Upper lobe of right lung (tissue), 1 donor: ENCODE data around the gene DENND2A. TPM values are rescaled to one million over a fixed set of nuclear protein-coding genes. Genes with fewer than 3 reads are reported as not detected.

Source experiments
- ATAC-seq: fragments of 200-7000 bp; cut with Tn5 transposase; one replicate; pipeline ENCODE4 v1.9.1; 2020; ENCODE audit warnings: mild to moderate bottlenecking, moderate library complexity
- DNase-seq: peaks from one replicate; pipeline ENCODE4 v3.0.0-alpha.2; 2020
- H3K27ac ChIP-seq: fragments of 200-600 bp; one replicate; pipeline ENCODE4 v1.8.0; 2022
- H3K27me3 ChIP-seq: fragments of 200-600 bp; one replicate; pipeline ENCODE4 v1.8.0; 2022; ENCODE audit warnings: mild to moderate bottlenecking
- H3K36me3 ChIP-seq: fragments of 200-600 bp; one replicate; pipeline ENCODE4 v1.8.0; 2022
- H3K4me1 ChIP-seq: fragments of 200-600 bp; one replicate; pipeline ENCODE4 v1.8.0; 2022
- H3K4me3 ChIP-seq: fragments of 200-600 bp; one replicate; pipeline ENCODE4 v1.8.0; 2022; ENCODE audit warnings: mild to moderate bottlenecking
- H3K9me3 ChIP-seq: fragments of 200-600 bp; one replicate; pipeline ENCODE4 v1.8.0; 2022
- CTCF ChIP-seq: fragments of 200-600 bp; IDR thresholded peaks from one replicate; pipeline ENCODE4 v1.8.0; 2022; ENCODE audit warnings: antibody characterized with exemption
- intact Hi-C: fragments of 100-400 bp; cut with DNase I; formaldehyde crosslinking; loops from one replicate; pipeline ENCODE4 v1.11.0; 2022
- total RNA-seq: library from RNA; stranded (reverse); fragmentation: NEBNext Ultra II Directional; extraction: Animal tissue kit (Norgen Biotek cat#: 25700); gene quantifications from one replicate; pipeline ENCODE4 v1.2.1, GENCODE V29; 2021
- donor health status: DM: no; HTN: yes; CAD: no; lungs with severe emphysema.

Gene DENND2A
- total RNA-seq, 1 donor from 2014 or later, result 26.2 TPM

GRCh38 chr7:140654661-140655060 is 14.0 kb upstream of the DENND2A start:
- no peaks in the 10 kb centered on the region for H3K36me3 ChIP-seq
- peaks cover 14% of the 10 kb centered on the region for H3K4me1 ChIP-seq
- TF ChIP-seq CTCF, result no peak
- DNase-seq (no peak), ATAC-seq (no peak)
- H3K9me3 ChIP-seq, result no peaks in the 10 kb centered on the region
- H3K27me3 ChIP-seq, result no peaks in the 10 kb centered on the region
- H3K27ac ChIP-seq, result no peak overlapping the region
- intact Hi-C loops, result loop anchor here (5.0 kb wide), 1 partner anchor 137 kb away; no protein-coding TSS in a partner anchor
- no peak overlapping the region for H3K4me3 ChIP-seq

GRCh38 chr7:140654109-140654387 is 13.4 kb upstream of the DENND2A start:
- no peak for ATAC-seq
- Histone ChIP-seq H3K4me1 (peaks cover 14% of the 10 kb centered on the region), H3K9me3 (no peaks in the 10 kb centered on the region), H3K4me3 (no peak overlapping the region), H3K27me3 (no peaks in the 10 kb centered on the region), H3K27ac (no peak overlapping the region), H3K36me3 (no peaks in the 10 kb centered on the region)
- intact Hi-C loops, result loop anchor here (5.0 kb wide), 1 partner anchor 137 kb away; no protein-coding TSS in a partner anchor
- no peak for TF ChIP-seq CTCF
- no peak for DNase-seq

- no peaks in the 10 kb centered on the region for H3K27me3 ChIP-seq
- no peaks in the 10 kb centered on the region for H3K36me3 ChIP-seq
- H3K9me3 ChIP-seq, result no peaks in the 10 kb centered on the region
- DNase-seq (peak; percentile 61), ATAC-seq (peak; percentile 81)
- no peak overlapping the region for H3K4me3 ChIP-seq
- intact Hi-C loops, result loop anchor here (5.0 kb wide), 1 partner anchor 136 kb away; no protein-coding TSS in a partner anchor
- no peak overlapping the region for H3K27ac ChIP-seq
- peaks cover 14% of the 10 kb centered on the region for H3K4me1 ChIP-seq
- TF ChIP-seq CTCF, result peak; percentile 86
Measured at GRCh38 chr7:140653319-140654108, 12.9 kb upstream of the DENND2A start.

- DNase-seq, result peak; percentile 18
Measured at GRCh38 chr7:140650367-140650766, 9.8 kb upstream of the DENND2A start.

GRCh38 chr7:140649556-140650205 is 9.1 kb upstream of the DENND2A start:
- Histone ChIP-seq H3K9me3 (no peaks in the 10 kb centered on the region), H3K4me1 (no peaks in the 10 kb centered on the region), H3K4me3 (no peak overlapping the region), H3K36me3 (no peaks in the 10 kb centered on the region), H3K27me3 (no peaks in the 10 kb centered on the region), H3K27ac (no peak overlapping the region)
- intact Hi-C loops, result loop anchor here (5.0 kb wide), 1 partner anchor 132 kb away; no protein-coding TSS in a partner anchor
- TF ChIP-seq CTCF, result no peak
- peak; percentile 13 for ATAC-seq
- peak; percentile 12 for DNase-seq

More at GRCh38 chr7:140650367-140650766, 9.8 kb upstream of the DENND2A start:
- no peak for TF ChIP-seq CTCF
- Histone ChIP-seq H3K27ac (no peak overlapping the region), H3K4me1 (no peaks in the 10 kb centered on the region), H3K36me3 (no peaks in the 10 kb centered on the region), H3K9me3 (no peaks in the 10 kb centered on the region), H3K4me3 (no peak overlapping the region), H3K27me3 (no peaks in the 10 kb centered on the region)
- intact Hi-C loops, result loop anchor here (5.0 kb wide), 1 partner anchor 133 kb away; no protein-coding TSS in a partner anchor
- no peak for ATAC-seq
